Measurements from ENCODE around the gene CHFR. TPM values are rescaled to one million over a fixed set of nuclear protein-coding genes. Genes with fewer than 3 reads are reported as not detected.
A peak's percentile ranks its signal among the peaks of the same experiment; 100 is the strongest.

The CHFR gene
- total RNA-seq, 2 experiments from 2014 or later = 38.2 to 55.9 TPM

DNA sequence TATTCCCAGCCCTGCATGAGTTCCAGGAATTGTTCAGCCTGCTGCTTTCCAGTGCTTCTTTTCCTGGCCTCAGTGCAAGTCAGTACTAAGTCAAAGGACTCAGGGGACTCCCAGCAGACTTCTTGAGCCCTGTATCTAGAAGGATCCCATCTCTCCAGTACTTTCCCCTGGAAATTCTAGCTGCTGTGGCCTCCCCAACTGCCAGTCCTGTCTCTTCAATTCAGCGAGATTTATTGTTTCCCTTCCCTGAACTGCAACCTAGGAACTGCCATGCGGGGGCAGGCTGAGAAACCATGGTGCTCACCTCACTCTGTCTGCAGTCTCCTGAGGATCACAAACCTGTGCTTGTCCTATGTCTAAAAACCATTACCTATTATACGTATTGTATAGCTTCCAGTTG lies 37.0 kb upstream of the CHFR start:
- H3K9me2 ChIP-seq (ENCODE audit: insufficient read depth, low read length) = no peaks in the 10 kb centered on the region
- H3K4me2 ChIP-seq (ENCODE audit: low read length) = no peak overlapping the region
- no peak overlapping the region for H3K4me3 ChIP-seq (ENCODE audit: low read depth, low read length, poor library complexity, severe bottlenecking)
- H2AFZ ChIP-seq (ENCODE audit: low read length) = no peak overlapping the region
- ChIA-PET POLR2A (interaction anchor here (0.6 kb wide), 1 partner anchor 17 kb away, joined by 4 read pairs; no protein-coding TSS in a partner anchor), CTCF (ENCODE audit: unreplicated experiment) (no interaction called here)
- intact Hi-C loops (cut with micrococcal nuclease; ENCODE audit: unreplicated experiment) = no loop called here
- no peaks in the 10 kb centered on the region for H3K79me2 ChIP-seq (ENCODE audit: insufficient read depth, low read depth, low read length)
- BruUV-seq (replicated peaks) = no TSS peak
- H3K9me3 ChIP-seq (ENCODE audit: low read length) = peaks cover 62% of the 10 kb centered on the region
- H4K20me1 ChIP-seq (ENCODE audit: insufficient read depth, low read length) = no peaks in the 10 kb centered on the region
- no peak for TF ChIP-seq EZH2phosphoT487 (IDR thresholded peaks at IDR 0.05; ENCODE audit: borderline replicate concordance, low read depth, low read length)
- TF ChIP-seq, protein P1, sequence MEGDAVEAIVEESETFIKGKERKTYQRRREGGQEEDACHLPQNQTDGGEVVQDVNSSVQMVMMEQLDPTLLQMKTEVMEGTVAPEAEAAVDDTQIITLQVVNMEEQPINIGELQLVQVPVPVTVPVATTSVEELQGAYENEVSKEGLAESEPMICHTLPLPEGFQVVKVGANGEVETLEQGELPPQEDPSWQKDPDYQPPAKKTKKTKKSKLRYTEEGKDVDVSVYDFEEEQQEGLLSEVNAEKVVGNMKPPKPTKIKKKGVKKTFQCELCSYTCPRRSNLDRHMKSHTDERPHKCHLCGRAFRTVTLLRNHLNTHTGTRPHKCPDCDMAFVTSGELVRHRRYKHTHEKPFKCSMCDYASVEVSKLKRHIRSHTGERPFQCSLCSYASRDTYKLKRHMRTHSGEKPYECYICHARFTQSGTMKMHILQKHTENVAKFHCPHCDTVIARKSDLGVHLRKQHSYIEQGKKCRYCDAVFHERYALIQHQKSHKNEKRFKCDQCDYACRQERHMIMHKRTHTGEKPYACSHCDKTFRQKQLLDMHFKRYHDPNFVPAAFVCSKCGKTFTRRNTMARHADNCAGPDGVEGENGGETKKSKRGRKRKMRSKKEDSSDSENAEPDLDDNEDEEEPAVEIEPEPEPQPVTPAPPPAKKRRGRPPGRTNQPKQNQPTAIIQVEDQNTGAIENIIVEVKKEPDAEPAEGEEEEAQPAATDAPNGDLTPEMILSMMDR (conservative IDR thresholded peaks at IDR 0.05; ENCODE audit: low read length) = no peak
- no peak overlapping the region for H3K27ac ChIP-seq (ENCODE audit: low read depth, low read length, poor library complexity, severe bottlenecking)
- H3K4me1 ChIP-seq (ENCODE audit: insufficient read depth, low read length, poor library complexity, severe bottlenecking) = no peaks in the 10 kb centered on the region
- no peak for DNase-seq (ENCODE audit: low spot score)
- H3K36me3 ChIP-seq (ENCODE audit: insufficient read depth, low read length) = no peaks in the 10 kb centered on the region

DNA sequence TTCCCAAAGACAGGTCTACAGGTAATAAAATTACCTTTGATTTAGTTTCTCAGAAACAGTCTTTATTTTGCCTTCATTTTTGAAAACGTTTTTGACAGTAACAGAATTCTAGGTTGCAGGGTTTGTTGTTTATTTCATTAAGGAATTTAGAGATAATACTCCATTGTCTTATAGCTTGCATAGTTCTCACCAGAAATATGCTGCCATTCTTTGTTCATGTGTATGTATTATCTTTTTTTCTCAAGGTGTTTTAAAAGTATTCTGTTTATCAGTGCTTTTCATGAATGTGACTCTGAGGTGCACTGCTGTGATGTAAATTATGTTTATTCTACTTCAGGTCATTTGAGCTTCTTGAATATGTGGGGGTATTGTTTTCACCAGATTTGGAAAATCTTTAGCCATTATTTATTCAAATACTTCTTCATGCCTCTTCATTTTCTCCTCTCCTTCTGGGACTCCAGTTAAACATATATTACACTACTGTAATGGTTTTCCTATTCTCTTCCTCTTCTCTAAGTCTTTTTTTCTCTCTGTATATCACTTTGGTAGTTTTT lies 36.0 kb upstream of the CHFR start:
- CTCF ChIA-PET (ENCODE audit: unreplicated experiment) = no interaction called here
- no peak overlapping the region for H2AFZ ChIP-seq (ENCODE audit: low read length)
- POLR2A ChIA-PET = no interaction called here
- intact Hi-C loops (cut with micrococcal nuclease; ENCODE audit: unreplicated experiment) = no loop called here
- H4K20me1 ChIP-seq (ENCODE audit: insufficient read depth, low read length) = no peaks in the 10 kb centered on the region
- BruUV-seq (replicated peaks) = TSS peak; percentile 46
- H3K27ac ChIP-seq (ENCODE audit: low read depth, low read length, poor library complexity, severe bottlenecking) = no peak overlapping the region
- H3K4me2 ChIP-seq (ENCODE audit: low read length) = no peak overlapping the region
- H3K9me3 ChIP-seq (ENCODE audit: low read length) = peaks cover 62% of the 10 kb centered on the region
- no peak for DNase-seq (ENCODE audit: low spot score)
- H3K79me2 ChIP-seq (ENCODE audit: insufficient read depth, low read depth, low read length) = no peaks in the 10 kb centered on the region
- H3K4me3 ChIP-seq (ENCODE audit: low read depth, low read length, poor library complexity, severe bottlenecking) = no peak overlapping the region
- H3K36me3 ChIP-seq (ENCODE audit: insufficient read depth, low read length) = no peaks in the 10 kb centered on the region
- H3K9me2 ChIP-seq (ENCODE audit: insufficient read depth, low read length) = no peaks in the 10 kb centered on the region
- no peak for TF ChIP-seq EZH2phosphoT487 (IDR thresholded peaks at IDR 0.05; ENCODE audit: borderline replicate concordance, low read depth, low read length)
- TF ChIP-seq, protein P1 (conservative IDR thresholded peaks at IDR 0.05; ENCODE audit: low read length) = no peak
- H3K4me1 ChIP-seq (ENCODE audit: insufficient read depth, low read length, poor library complexity, severe bottlenecking) = no peaks in the 10 kb centered on the region

DNA sequence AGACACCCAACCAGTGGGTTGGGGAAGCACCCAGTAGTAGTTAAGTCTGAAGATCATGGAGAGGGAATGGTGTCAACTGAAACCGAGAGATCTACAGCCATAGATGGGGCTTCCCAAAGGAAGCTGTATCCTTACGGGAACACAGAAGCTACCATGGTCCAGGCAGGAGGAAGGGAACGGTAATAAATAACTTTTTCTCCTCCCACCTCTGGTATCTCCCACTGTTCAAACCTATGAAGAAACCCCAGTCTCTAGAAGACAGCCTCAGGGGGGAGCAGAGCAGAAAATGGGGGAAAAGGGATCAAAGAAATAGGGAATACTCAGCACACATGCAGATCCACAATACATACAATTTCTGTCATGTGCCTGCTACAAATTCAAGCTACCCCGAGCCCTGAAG lies 35.3 kb upstream of the CHFR start:
- Histone ChIP-seq H4K20me1 (ENCODE audit: insufficient read depth, low read length) (no peaks in the 10 kb centered on the region), H3K4me3 (ENCODE audit: low read depth, low read length, poor library complexity, severe bottlenecking) (no peak overlapping the region), H3K4me1 (ENCODE audit: insufficient read depth, low read length, poor library complexity, severe bottlenecking) (no peaks in the 10 kb centered on the region), H3K27ac (ENCODE audit: low read depth, low read length, poor library complexity, severe bottlenecking) (no peak overlapping the region), H2AFZ (ENCODE audit: low read length) (no peak overlapping the region), H3K9me2 (ENCODE audit: insufficient read depth, low read length) (no peaks in the 10 kb centered on the region), H3K36me3 (ENCODE audit: insufficient read depth, low read length) (no peaks in the 10 kb centered on the region), H3K9me3 (ENCODE audit: low read length) (peaks cover 62% of the 10 kb centered on the region), H3K79me2 (ENCODE audit: insufficient read depth, low read depth, low read length) (no peaks in the 10 kb centered on the region), H3K4me2 (ENCODE audit: low read length) (no peak overlapping the region)
- ChIA-PET POLR2A (no interaction called here), CTCF (ENCODE audit: unreplicated experiment) (no interaction called here)
- no peak for DNase-seq (ENCODE audit: low spot score)
- no TSS peak for BruUV-seq (replicated peaks)
- TF ChIP-seq, protein P1 (conservative IDR thresholded peaks at IDR 0.05; ENCODE audit: low read length) = no peak
- no peak for TF ChIP-seq EZH2phosphoT487 (IDR thresholded peaks at IDR 0.05; ENCODE audit: borderline replicate concordance, low read depth, low read length)
- intact Hi-C loops (cut with micrococcal nuclease; ENCODE audit: unreplicated experiment) = no loop called here
